ENCODE results near the gene MAFB.

MAFB gene

GRCh38 chr20:40702504-40702903 is 13.5 kb upstream of the MAFB start:
- no peak overlapping the region for H3K4me3 ChIP-seq (ENCODE audit: insufficient read depth, low read length, poor library complexity, severe bottlenecking)
- H3F3A ChIP-seq (ENCODE audit: insufficient read depth) = no peaks in the 10 kb centered on the region
- no peaks in the 10 kb centered on the region for H3K9me2 ChIP-seq (replicated peaks; ENCODE audit: insufficient read depth, low read length)
- no peak overlapping the region for H3K4me2 ChIP-seq (ENCODE audit: low read depth, low read length, poor library complexity, severe bottlenecking)
- no peak for TF ChIP-seq CTCF (IDR thresholded peaks at IDR 0.05; ENCODE audit: insufficient read depth, low read length, poor library complexity, severe bottlenecking)
- no peak for TF ChIP-seq EZH2phosphoT487 (conservative IDR thresholded peaks at IDR 0.05; ENCODE audit: low read length)
- no peaks in the 10 kb centered on the region for H4K20me1 ChIP-seq (ENCODE audit: low read depth, low read length)
- no peaks in the 10 kb centered on the region for H3K36me3 ChIP-seq (ENCODE audit: low read length)
- H3K9me3 ChIP-seq (ENCODE audit: insufficient read depth, low read length) = no peaks in the 10 kb centered on the region
- H3K27ac ChIP-seq (ENCODE audit: low read depth, low read length) = no peak overlapping the region
- no peak overlapping the region for H2AFZ ChIP-seq (ENCODE audit: low read depth, low read length, severe bottlenecking)
- no peaks in the 10 kb centered on the region for H3K79me2 ChIP-seq (ENCODE audit: insufficient read depth, low read length)
- H3K9ac ChIP-seq (ENCODE audit: low read length) = no peak overlapping the region
- H3K27me3 ChIP-seq (ENCODE audit: low read length) = no peaks in the 10 kb centered on the region

GRCh38 chr20:40698744-40699143 is 9.7 kb upstream of the MAFB start:
- no peaks in the 10 kb centered on the region for H3K9me2 ChIP-seq (replicated peaks; ENCODE audit: insufficient read depth, low read length)
- no peaks in the 10 kb centered on the region for H3K79me2 ChIP-seq (ENCODE audit: insufficient read depth, low read length)
- no peaks in the 10 kb centered on the region for H4K20me1 ChIP-seq (ENCODE audit: low read depth, low read length)
- no peak overlapping the region for H3K4me3 ChIP-seq (ENCODE audit: insufficient read depth, low read length, poor library complexity, severe bottlenecking)
- no peaks in the 10 kb centered on the region for H3K36me3 ChIP-seq (ENCODE audit: low read length)
- H3K27ac ChIP-seq (ENCODE audit: low read depth, low read length) = no peak overlapping the region
- no peak overlapping the region for H2AFZ ChIP-seq (ENCODE audit: low read depth, low read length, severe bottlenecking)
- H3K27me3 ChIP-seq (ENCODE audit: low read length) = no peaks in the 10 kb centered on the region
- no peak for TF ChIP-seq CTCF (IDR thresholded peaks at IDR 0.05; ENCODE audit: insufficient read depth, low read length, poor library complexity, severe bottlenecking)
- no peak for TF ChIP-seq EZH2phosphoT487 (conservative IDR thresholded peaks at IDR 0.05; ENCODE audit: low read length)
- H3K4me2 ChIP-seq (ENCODE audit: low read depth, low read length, poor library complexity, severe bottlenecking) = no peak overlapping the region
- H3F3A ChIP-seq (ENCODE audit: insufficient read depth) = no peaks in the 10 kb centered on the region
- H3K9ac ChIP-seq (ENCODE audit: low read length) = no peak overlapping the region
- no peaks in the 10 kb centered on the region for H3K9me3 ChIP-seq (ENCODE audit: insufficient read depth, low read length)

- no peaks in the 10 kb centered on the region for H3K27me3 ChIP-seq (ENCODE audit: low read length)
- H3K9me3 ChIP-seq (ENCODE audit: insufficient read depth, low read length) = no peaks in the 10 kb centered on the region
- H4K20me1 ChIP-seq (ENCODE audit: low read depth, low read length) = no peaks in the 10 kb centered on the region
- no peaks in the 10 kb centered on the region for H3K36me3 ChIP-seq (ENCODE audit: low read length)
- H3K4me2 ChIP-seq (ENCODE audit: low read depth, low read length, poor library complexity, severe bottlenecking) = no peak overlapping the region
- no peak overlapping the region for H3K27ac ChIP-seq (ENCODE audit: low read depth, low read length)
- H3K79me2 ChIP-seq (ENCODE audit: insufficient read depth, low read length) = no peaks in the 10 kb centered on the region
- H2AFZ ChIP-seq (ENCODE audit: low read depth, low read length, severe bottlenecking) = no peak overlapping the region
- H3K9ac ChIP-seq (ENCODE audit: low read length) = no peak overlapping the region
- no peak overlapping the region for H3K4me3 ChIP-seq (ENCODE audit: insufficient read depth, low read length, poor library complexity, severe bottlenecking)
- no peaks in the 10 kb centered on the region for H3F3A ChIP-seq (ENCODE audit: insufficient read depth)
- no peak for TF ChIP-seq CTCF (IDR thresholded peaks at IDR 0.05; ENCODE audit: insufficient read depth, low read length, poor library complexity, severe bottlenecking)
- TF ChIP-seq EZH2phosphoT487 (conservative IDR thresholded peaks at IDR 0.05; ENCODE audit: low read length) = no peak
- H3K9me2 ChIP-seq (replicated peaks; ENCODE audit: insufficient read depth, low read length) = no peaks in the 10 kb centered on the region
Measured at GRCh38 chr20:40698281-40698680, 9.2 kb upstream of the MAFB start.
